Neural cell (in vitro differentiated cells): Measurements from ENCODE around the gene C22orf23.

Experiments used
- MXI1 ChIP-seq: fragments of 450-650 bp; conservative IDR thresholded peaks from 2 replicates; pipeline ENCODE4 v1.6.1; 2014; ENCODE audit warnings: antibody characterized with exemption, mild to moderate bottlenecking; ENCODE audit not compliant: poor library complexity, severe bottlenecking
- RAD21 ChIP-seq: fragments of 450-650 bp; conservative IDR thresholded peaks from 2 replicates; pipeline ENCODE4 v1.6.1; 2014; ENCODE audit warnings: antibody characterized with exemption, mild to moderate bottlenecking, moderate library complexity
- SMC3 ChIP-seq: fragments of 450-650 bp; conservative IDR thresholded peaks from 2 replicates; pipeline ENCODE4 v1.6.1; 2014; ENCODE audit warnings: antibody characterized with exemption, mild to moderate bottlenecking, moderate library complexity; ENCODE audit not compliant: poor library complexity
- TAF1 ChIP-seq: IDR thresholded peaks from 2 replicates; pipeline ENCODE4 v1.6.1; 2012; ENCODE audit warnings: low read depth
- TF ChIP-seq, protein P1 (sequence below): fragments of 450-650 bp; IDR thresholded peaks from 2 replicates; pipeline ENCODE4 v1.5.1; 2014; ENCODE audit warnings: antibody characterized with exemption, mild to moderate bottlenecking, moderate library complexity; ENCODE audit not compliant: poor library complexity, severe bottlenecking
- TF ChIP-seq, protein P2 (sequence below): IDR thresholded peaks from 2 replicates; pipeline ENCODE4 v1.6.1; 2012; ENCODE audit warnings: borderline replicate concordance

DNA sequence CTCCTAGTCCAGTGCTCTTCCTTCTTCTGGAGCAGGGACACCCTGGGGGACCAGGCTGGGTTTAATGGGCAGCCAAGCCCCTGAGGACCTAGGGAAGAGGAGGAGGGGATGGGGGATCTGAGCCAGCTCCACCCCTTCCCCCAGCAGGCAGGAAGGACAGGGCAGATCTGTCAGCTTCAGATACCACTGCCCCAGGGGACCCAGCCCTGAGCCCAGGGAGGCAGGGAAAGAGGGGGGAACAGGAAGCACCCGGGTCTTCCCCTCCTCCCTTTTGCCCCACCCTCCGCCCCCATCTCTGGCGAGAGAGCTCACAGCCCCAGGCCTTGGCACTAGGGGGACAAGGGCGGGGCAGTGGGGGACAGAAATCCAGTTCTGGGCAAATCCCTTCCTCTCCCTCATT, 42.7 kb upstream of the C22orf23 start:
- TF ChIP-seq, protein P1, sequence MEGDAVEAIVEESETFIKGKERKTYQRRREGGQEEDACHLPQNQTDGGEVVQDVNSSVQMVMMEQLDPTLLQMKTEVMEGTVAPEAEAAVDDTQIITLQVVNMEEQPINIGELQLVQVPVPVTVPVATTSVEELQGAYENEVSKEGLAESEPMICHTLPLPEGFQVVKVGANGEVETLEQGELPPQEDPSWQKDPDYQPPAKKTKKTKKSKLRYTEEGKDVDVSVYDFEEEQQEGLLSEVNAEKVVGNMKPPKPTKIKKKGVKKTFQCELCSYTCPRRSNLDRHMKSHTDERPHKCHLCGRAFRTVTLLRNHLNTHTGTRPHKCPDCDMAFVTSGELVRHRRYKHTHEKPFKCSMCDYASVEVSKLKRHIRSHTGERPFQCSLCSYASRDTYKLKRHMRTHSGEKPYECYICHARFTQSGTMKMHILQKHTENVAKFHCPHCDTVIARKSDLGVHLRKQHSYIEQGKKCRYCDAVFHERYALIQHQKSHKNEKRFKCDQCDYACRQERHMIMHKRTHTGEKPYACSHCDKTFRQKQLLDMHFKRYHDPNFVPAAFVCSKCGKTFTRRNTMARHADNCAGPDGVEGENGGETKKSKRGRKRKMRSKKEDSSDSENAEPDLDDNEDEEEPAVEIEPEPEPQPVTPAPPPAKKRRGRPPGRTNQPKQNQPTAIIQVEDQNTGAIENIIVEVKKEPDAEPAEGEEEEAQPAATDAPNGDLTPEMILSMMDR = no peak
- TF ChIP-seq MXI1 (no peak), TAF1 (no peak), SMC3 (no peak), RAD21 (no peak)
- TF ChIP-seq, protein P2, sequence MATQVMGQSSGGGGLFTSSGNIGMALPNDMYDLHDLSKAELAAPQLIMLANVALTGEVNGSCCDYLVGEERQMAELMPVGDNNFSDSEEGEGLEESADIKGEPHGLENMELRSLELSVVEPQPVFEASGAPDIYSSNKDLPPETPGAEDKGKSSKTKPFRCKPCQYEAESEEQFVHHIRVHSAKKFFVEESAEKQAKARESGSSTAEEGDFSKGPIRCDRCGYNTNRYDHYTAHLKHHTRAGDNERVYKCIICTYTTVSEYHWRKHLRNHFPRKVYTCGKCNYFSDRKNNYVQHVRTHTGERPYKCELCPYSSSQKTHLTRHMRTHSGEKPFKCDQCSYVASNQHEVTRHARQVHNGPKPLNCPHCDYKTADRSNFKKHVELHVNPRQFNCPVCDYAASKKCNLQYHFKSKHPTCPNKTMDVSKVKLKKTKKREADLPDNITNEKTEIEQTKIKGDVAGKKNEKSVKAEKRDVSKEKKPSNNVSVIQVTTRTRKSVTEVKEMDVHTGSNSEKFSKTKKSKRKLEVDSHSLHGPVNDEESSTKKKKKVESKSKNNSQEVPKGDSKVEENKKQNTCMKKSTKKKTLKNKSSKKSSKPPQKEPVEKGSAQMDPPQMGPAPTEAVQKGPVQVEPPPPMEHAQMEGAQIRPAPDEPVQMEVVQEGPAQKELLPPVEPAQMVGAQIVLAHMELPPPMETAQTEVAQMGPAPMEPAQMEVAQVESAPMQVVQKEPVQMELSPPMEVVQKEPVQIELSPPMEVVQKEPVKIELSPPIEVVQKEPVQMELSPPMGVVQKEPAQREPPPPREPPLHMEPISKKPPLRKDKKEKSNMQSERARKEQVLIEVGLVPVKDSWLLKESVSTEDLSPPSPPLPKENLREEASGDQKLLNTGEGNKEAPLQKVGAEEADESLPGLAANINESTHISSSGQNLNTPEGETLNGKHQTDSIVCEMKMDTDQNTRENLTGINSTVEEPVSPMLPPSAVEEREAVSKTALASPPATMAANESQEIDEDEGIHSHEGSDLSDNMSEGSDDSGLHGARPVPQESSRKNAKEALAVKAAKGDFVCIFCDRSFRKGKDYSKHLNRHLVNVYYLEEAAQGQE = no peak
